Measurements from ENCODE around the gene WNK2.

- TF ChIP-seq EP300 (IDR thresholded peaks at IDR 0.05) (no peak), POLR2A (IDR thresholded peaks at IDR 0.05) (no peak), CTCF (IDR thresholded peaks at IDR 0.05) (no peak)
These were observed 710 bp downstream of the WNK2 start for GRCh38 chr9:93184432-93185265.
